H9 (cell line): ENCODE measurements around the gene ACOT11. TPM values are rescaled to one million over a fixed set of nuclear protein-coding genes. Genes with fewer than 3 reads are reported as not detected.

Experiments
- DNase-seq: peaks from one replicate; pipeline ENCODE4 v3.0.0-alpha.2; 2017
- H2AFZ ChIP-seq: one replicate; pipeline ENCODE4 v1.6.1; 2013; ENCODE audit warnings: mild to moderate bottlenecking, low read length, control low read depth, moderate library complexity
- H2AK5ac ChIP-seq: 2 replicates; pipeline ENCODE4 v1.6.1; 2013; ENCODE audit warnings: low read length, control low read depth, mixed read lengths; ENCODE audit not compliant: insufficient read length
- H2BK120ac ChIP-seq: one replicate; pipeline ENCODE4 v1.6.1; 2013; ENCODE audit warnings: low read depth, mild to moderate bottlenecking, low read length, control low read depth, inconsistent platforms; ENCODE audit not compliant: poor library complexity, severe bottlenecking
- H2BK12ac ChIP-seq: 2 replicates; pipeline ENCODE4 v1.6.1; 2013; ENCODE audit warnings: low read length, control low read depth, mixed read lengths, low read depth; ENCODE audit not compliant: insufficient read length
- H2BK15ac ChIP-seq: 2 replicates; pipeline ENCODE4 v1.6.1; 2013; ENCODE audit warnings: low read depth, low read length, control low read depth
- H2BK20ac ChIP-seq: one replicate; pipeline ENCODE4 v1.6.1; 2013; ENCODE audit warnings: low read depth, mild to moderate bottlenecking, low read length, control low read depth, inconsistent platforms; ENCODE audit not compliant: poor library complexity, severe bottlenecking
- H2BK5ac ChIP-seq: 2 replicates; pipeline ENCODE4 v1.6.1; 2013; ENCODE audit warnings: low read length, control low read depth, mixed read lengths; ENCODE audit not compliant: insufficient read length
- H3K14ac ChIP-seq: 2 replicates; pipeline ENCODE4 v1.6.1; 2013; ENCODE audit warnings: low read length, control low read depth; ENCODE audit not compliant: insufficient read depth
- H3K18ac ChIP-seq: 2 replicates; pipeline ENCODE4 v1.6.1; 2013; ENCODE audit warnings: low read depth, mild to moderate bottlenecking, mixed read lengths, low read length, control low read depth; ENCODE audit not compliant: insufficient read length
- H3K23ac ChIP-seq: 2 replicates; pipeline ENCODE4 v1.6.1; 2013; ENCODE audit warnings: low read length, control low read depth, mixed read lengths, low read depth; ENCODE audit not compliant: insufficient read length
- H3K23me2 ChIP-seq: 2 replicates; pipeline ENCODE4 v1.6.1; 2013; ENCODE audit warnings: low read depth, mild to moderate bottlenecking, mixed read lengths, low read length, control low read depth; ENCODE audit not compliant: insufficient read length, poor library complexity, severe bottlenecking
- H3K27ac ChIP-seq: 2 replicates; pipeline ENCODE4 v1.5.1; 2013; ENCODE audit warnings: low read length, control low read depth, mixed read lengths, low read depth; ENCODE audit not compliant: insufficient read length
- H3K27me3 ChIP-seq: 2 replicates; pipeline ENCODE4 v1.6.1; 2013; ENCODE audit warnings: low read length, control low read depth, inconsistent platforms; ENCODE audit not compliant: insufficient read depth
- H3K4ac ChIP-seq: 2 replicates; pipeline ENCODE4 v1.6.1; 2013; ENCODE audit warnings: low read depth, mild to moderate bottlenecking, control low read depth, inconsistent platforms, low read length, moderate library complexity
- H3K4me1 ChIP-seq: 2 replicates; pipeline ENCODE4 v1.6.1; 2013; ENCODE audit warnings: low read length, control low read depth, inconsistent platforms; ENCODE audit not compliant: insufficient read depth
- H3K4me2 ChIP-seq: 2 replicates; pipeline ENCODE4 v1.6.1; 2013; ENCODE audit warnings: low read length, control low read depth, mixed read lengths; ENCODE audit not compliant: insufficient read length, insufficient read depth
- H3K56ac ChIP-seq: 2 replicates; pipeline ENCODE4 v1.6.1; 2013; ENCODE audit warnings: low read depth, mild to moderate bottlenecking, mixed read lengths, low read length, control low read depth; ENCODE audit not compliant: insufficient read length
- H3K79me1 ChIP-seq: 2 replicates; pipeline ENCODE4 v1.6.1; 2013; ENCODE audit warnings: low read depth, mild to moderate bottlenecking, moderate library complexity, low read length, control low read depth, inconsistent platforms; ENCODE audit not compliant: insufficient read depth, poor library complexity, severe bottlenecking
- H3K79me2 ChIP-seq: 2 replicates; pipeline ENCODE4 v1.6.1; 2013; ENCODE audit warnings: low read length, control low read depth, inconsistent platforms; ENCODE audit not compliant: insufficient read depth
- H3K9ac ChIP-seq: 2 replicates; pipeline ENCODE4 v1.6.1; 2013; ENCODE audit warnings: low read length, control low read depth, mixed read lengths; ENCODE audit not compliant: insufficient read length; ENCODE audit errors: extremely low read depth
- H3K9me3 ChIP-seq: one replicate; pipeline ENCODE4 v1.6.1; 2013; ENCODE audit warnings: low read depth, low read length, inconsistent platforms; ENCODE audit not compliant: control insufficient read depth
- H3T11ph ChIP-seq: one replicate; pipeline ENCODE4 v1.6.1; 2013; ENCODE audit warnings: mild to moderate bottlenecking, low read length, control low read depth, inconsistent platforms
- H4K20me1 ChIP-seq: one replicate; pipeline ENCODE4 v1.6.1; 2013; ENCODE audit not compliant: control insufficient read depth, insufficient read length, insufficient read depth
- H4K5ac ChIP-seq: 2 replicates; pipeline ENCODE4 v1.6.1; 2013; ENCODE audit warnings: low read depth, mild to moderate bottlenecking, mixed read lengths, low read length, control low read depth; ENCODE audit not compliant: insufficient read length
- H4K8ac ChIP-seq: replicated peaks from 2 replicates; pipeline ENCODE4 v1.6.1; 2013; ENCODE audit warnings: low read length, control low read depth, mixed read lengths, low read depth; ENCODE audit not compliant: insufficient read length
- H4K91ac ChIP-seq: 2 replicates; pipeline ENCODE4 v1.6.1; 2013; ENCODE audit warnings: low read depth, mild to moderate bottlenecking, moderate library complexity, mixed read lengths, low read length, control low read depth; ENCODE audit not compliant: insufficient read length
- H3K27ac Mint-ChIP-seq, 3 experiments: 2 replicates in 2 of 3; 3 replicates in 1 of 3; pipeline ENCODE4 v1.8.0; 2020 to 2021; ENCODE audit warnings: mixed read lengths in 3 of 3, mild to moderate bottlenecking in 1 of 3, moderate library complexity in 1 of 3
- H3K27me3 Mint-ChIP-seq: 2 replicates; pipeline ENCODE4 v1.8.0; 2021; ENCODE audit warnings: low read depth, mild to moderate bottlenecking, moderate library complexity, mixed read lengths
- H3K36me3 Mint-ChIP-seq, 3 experiments: 2 replicates in 2 of 3; 3 replicates in 1 of 3; pipeline ENCODE4 v1.8.0; 2020 to 2021; ENCODE audit warnings: low read depth in 3 of 3, mixed read lengths in 3 of 3; ENCODE audit not compliant: insufficient read depth in 1 of 3
- H3K4me1 Mint-ChIP-seq, 2 experiments: 2 replicates each; pipeline ENCODE4 v1.8.0; 2020; ENCODE audit warnings: mixed read lengths in 2 of 2
- H3K4me3 Mint-ChIP-seq, 2 experiments: 2 replicates in 1 of 2; 3 replicates in 1 of 2; pipeline ENCODE4 v1.8.0; 2020 to 2021; ENCODE audit warnings: mild to moderate bottlenecking in 2 of 2, mixed read lengths in 2 of 2, moderate library complexity in 1 of 2
- H3K9me3 Mint-ChIP-seq, 2 experiments: 2 replicates in 1 of 2; 3 replicates in 1 of 2; pipeline ENCODE4 v1.8.0; 2020; ENCODE audit warnings: mild to moderate bottlenecking in 2 of 2, mixed read lengths in 2 of 2, moderate library complexity in 1 of 2
- CTCF ChIP-seq: fragments of 200-600 bp; sonication (generic); conservative IDR thresholded peaks from 3 replicates; pipeline ENCODE4 v1.8.0; 2021; ENCODE audit warnings: antibody characterized with exemption, mild to moderate bottlenecking
- WGBS: extraction: QIAGEN DNeasy Blood & Tissue Kit; methylation state at CpG from one replicate; pipeline ENCODE4 v1.1.7; 2013; ENCODE audit warnings: missing lambda C conversion rate, low lambda C conversion rate, mixed read lengths; ENCODE audit not compliant: insufficient read length; ENCODE audit errors: extremely low coverage; 5-methylcytosine and 5-hydroxymethylcytosine counted together
- total RNA-seq: library from RNA; stranded (reverse); gene quantifications from 2 replicates; pipeline ENCODE4 v1.2.1, GENCODE V29; 2021

The ACOT11 gene
- total RNA-seq, 1 experiment from 2014 or later = 4.0 TPM

GRCh38 chr1:54579337-54579781, 31.3 kb downstream of the ACOT11 start:
- Histone ChIP-seq H3K27me3 (no peaks in the 10 kb centered on the region), H2BK20ac (no peak overlapping the region), H2BK15ac (no peak overlapping the region), H3T11ph (no peak overlapping the region), H4K8ac (no peak overlapping the region), H3K9me3 (no peaks in the 10 kb centered on the region), H4K91ac (no peak overlapping the region), H3K79me1 (no peaks in the 10 kb centered on the region), H3K4ac (no peak overlapping the region), H4K20me1 (no peaks in the 10 kb centered on the region), H2BK120ac (no peak overlapping the region), H2BK12ac (no peak overlapping the region), H2AFZ (no peak overlapping the region), H4K5ac (no peak overlapping the region), H3K79me2 (no peaks in the 10 kb centered on the region), H3K23ac (no peak overlapping the region), H3K4me1 (peaks cover 13% of the 10 kb centered on the region; the same call in 1 of the 2 replicates), H3K9ac (no peak overlapping the region), H3K4me2 (no peak overlapping the region), H2BK5ac (no peak overlapping the region), H3K27ac (no peak overlapping the region), H3K56ac (no peak overlapping the region), H2AK5ac (no peak overlapping the region), H3K23me2 (no peaks in the 10 kb centered on the region), H3K14ac (peak overlapping the region; percentile 63), H3K18ac (peak overlapping the region; percentile 17)
- no peak overlapping the region for H3K4me3 Mint-ChIP-seq
- peaks cover 58 to 70% of the 10 kb centered on the region in 2 experiments for H3K4me1 Mint-ChIP-seq
- no CpG with 5 or more reads among the region's 4 CpGs for WGBS
- no peak for DNase-seq
- TF ChIP-seq CTCF = no peak
- no peaks in the 10 kb centered on the region for H3K36me3 Mint-ChIP-seq
- H3K9me3 Mint-ChIP-seq = no peaks in the 10 kb centered on the region
- no peaks in the 10 kb centered on the region for H3K27me3 Mint-ChIP-seq
- peak overlapping the region; percentile 19 to 95 (median 91) for H3K27ac Mint-ChIP-seq
